GM23248 (cell line): ENCODE results near the gene BRF1. TPM values are rescaled to one million over a fixed set of nuclear protein-coding genes. Genes with fewer than 3 reads are reported as not detected.

ENCODE experiments used
- DNase-seq: peaks from one replicate; pipeline ENCODE4 v3.0.0-alpha.2; 2015
- H2AFZ ChIP-seq: fragments of 200-600 bp; sonication (generic); 2 replicates; pipeline ENCODE4 v1.6.1; 2016; ENCODE audit warnings: antibody characterized with exemption
- H3F3A ChIP-seq: fragments of 200-600 bp; sonication (generic); 2 replicates; pipeline ENCODE4 v1.6.1; 2016; ENCODE audit warnings: mild to moderate bottlenecking, antibody characterized with exemption, mixed run types; ENCODE audit not compliant: insufficient read depth
- H3K27ac ChIP-seq: fragments of 200-600 bp; sonication (generic); 2 replicates; pipeline ENCODE4 v1.5.1; 2016; ENCODE audit warnings: mild to moderate bottlenecking
- H3K27me3 ChIP-seq: fragments of 200-600 bp; sonication (generic); replicated peaks from 2 replicates; pipeline ENCODE4 v1.6.1; 2016; ENCODE audit warnings: mild to moderate bottlenecking; ENCODE audit not compliant: insufficient read depth
- H3K36me3 ChIP-seq: fragments of 200-600 bp; sonication (generic); 2 replicates; pipeline ENCODE4 v1.6.1; 2016; ENCODE audit warnings: low read depth, mild to moderate bottlenecking
- H3K4me1 ChIP-seq: fragments of 200-600 bp; sonication (generic); 2 replicates; pipeline ENCODE4 v1.6.1; 2016; ENCODE audit warnings: mild to moderate bottlenecking; ENCODE audit not compliant: insufficient read depth
- H3K4me2 ChIP-seq: fragments of 200-600 bp; sonication (generic); one replicate; pipeline ENCODE4 v1.6.1; 2016; ENCODE audit warnings: mild to moderate bottlenecking; ENCODE audit not compliant: unreplicated experiment
- H3K4me3 ChIP-seq: fragments of 200-600 bp; sonication (generic); 2 replicates; pipeline ENCODE4 v1.5.1; 2016; ENCODE audit warnings: mild to moderate bottlenecking
- H3K79me2 ChIP-seq: fragments of 200-600 bp; sonication (generic); 2 replicates; pipeline ENCODE4 v1.6.1; 2016; ENCODE audit warnings: mild to moderate bottlenecking; ENCODE audit not compliant: insufficient read depth
- H3K9ac ChIP-seq: fragments of 200-600 bp; sonication (generic); 2 replicates; pipeline ENCODE4 v1.6.1; 2016; ENCODE audit warnings: mild to moderate bottlenecking
- H3K9me2 ChIP-seq: fragments of 200-600 bp; sonication (generic); 2 replicates; pipeline ENCODE4 v1.6.1; 2016; ENCODE audit warnings: mixed run types, mild to moderate bottlenecking, moderate library complexity; ENCODE audit not compliant: insufficient read depth
- H3K9me3 ChIP-seq: fragments of 200-600 bp; sonication (generic); one replicate; pipeline ENCODE4 v1.6.1; 2017; ENCODE audit warnings: low read depth
- H4K20me1 ChIP-seq: fragments of 200-600 bp; sonication (generic); 2 replicates; pipeline ENCODE4 v1.6.0; 2016; ENCODE audit not compliant: insufficient read depth
- EZH2 ChIP-seq: fragments of 200-600 bp; sonication (generic); IDR thresholded peaks from 2 replicates; pipeline ENCODE4 v1.6.1; 2018; ENCODE audit warnings: antibody characterized with exemption, mild to moderate bottlenecking; ENCODE audit not compliant: insufficient read depth, poor library complexity, severe bottlenecking
- EZH2phosphoT487 ChIP-seq: fragments of 200-600 bp; sonication (generic); IDR thresholded peaks from 2 replicates; pipeline ENCODE4 v1.6.1; 2018; ENCODE audit warnings: antibody characterized with exemption, moderate library complexity, mild to moderate bottlenecking, low read depth; ENCODE audit not compliant: insufficient read depth
- WGBS, 2 experiments: methylation state at CpG; one replicate each; pipeline ENCODE4 v1.1.6; 2015 to 2017; ENCODE audit warnings: low lambda C conversion rate in 2 of 2, low coverage in 1 of 2; ENCODE audit errors: missing lambda C conversion rate in 2 of 2; 5-methylcytosine and 5-hydroxymethylcytosine counted together
- in situ Hi-C: fragments of 300-500 bp; cut with MboI; formaldehyde crosslinking; loops from 2 replicates; pipeline ENCODE4 v1.15.0; 2020
- polyA plus RNA-seq: library from polyadenylated mRNA; unstranded; fragments of >200 nt; fragmentation: Nextera tagmentation; extraction: Ambion mirVana; gene quantifications from 2 replicates; pipeline ENCODE4 v1.2.1, GENCODE V29; 2016
- total RNA-seq: library from RNA; depleted of rRNA; stranded (reverse); fragments of >200 nt; shearing (Covaris generic); gene quantifications from 2 replicates; pipeline ENCODE4 v1.2.3, GENCODE V29; 2014

BRF1 gene
- total and polyA plus RNA-seq, 2 experiments from 2014 or later = 10.5 to 27.0 TPM

DNA sequence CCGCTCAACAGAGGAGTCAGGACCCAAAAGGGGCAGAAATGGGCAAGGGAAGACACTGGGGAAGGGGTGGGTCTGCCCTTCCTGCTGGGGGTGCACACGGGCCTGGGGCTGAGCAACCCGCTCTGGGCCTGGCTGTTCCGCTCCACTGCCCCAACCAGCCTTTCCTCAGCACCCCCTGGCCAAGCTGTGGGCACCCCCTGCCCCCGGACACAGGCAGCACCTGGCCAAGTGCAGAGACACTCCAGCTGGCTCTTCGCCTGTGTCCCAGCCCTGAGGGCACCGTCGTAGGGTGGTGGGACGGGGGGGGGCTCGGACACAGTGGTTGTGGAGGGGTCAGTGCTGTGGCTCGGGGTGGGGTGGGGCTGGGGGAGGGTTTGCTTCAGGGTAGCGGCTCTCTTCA is 24.1 kb upstream of the BRF1 start:
- Histone ChIP-seq H3K36me3 (no peaks in the 10 kb centered on the region), H3K4me3 (no peak overlapping the region), H3K9ac (no peak overlapping the region), H3K79me2 (peaks cover 57% of the 10 kb centered on the region), H3K4me2 (no peak overlapping the region), H3K4me1 (no peaks in the 10 kb centered on the region), H2AFZ (no peak overlapping the region), H3K9me3 (no peaks in the 10 kb centered on the region), H3K27me3 (no peaks in the 10 kb centered on the region), H3F3A (no peaks in the 10 kb centered on the region), H3K9me2 (no peaks in the 10 kb centered on the region), H3K27ac (no peak overlapping the region), H4K20me1 (no peaks in the 10 kb centered on the region)
- WGBS, 2 experiments = 73 to 74% methylated on average over 10 to 12 of the region's 12 CpGs
- no peak for DNase-seq
- in situ Hi-C loops = no loop called here
- TF ChIP-seq EZH2 (no peak), EZH2phosphoT487 (no peak)

DNA sequence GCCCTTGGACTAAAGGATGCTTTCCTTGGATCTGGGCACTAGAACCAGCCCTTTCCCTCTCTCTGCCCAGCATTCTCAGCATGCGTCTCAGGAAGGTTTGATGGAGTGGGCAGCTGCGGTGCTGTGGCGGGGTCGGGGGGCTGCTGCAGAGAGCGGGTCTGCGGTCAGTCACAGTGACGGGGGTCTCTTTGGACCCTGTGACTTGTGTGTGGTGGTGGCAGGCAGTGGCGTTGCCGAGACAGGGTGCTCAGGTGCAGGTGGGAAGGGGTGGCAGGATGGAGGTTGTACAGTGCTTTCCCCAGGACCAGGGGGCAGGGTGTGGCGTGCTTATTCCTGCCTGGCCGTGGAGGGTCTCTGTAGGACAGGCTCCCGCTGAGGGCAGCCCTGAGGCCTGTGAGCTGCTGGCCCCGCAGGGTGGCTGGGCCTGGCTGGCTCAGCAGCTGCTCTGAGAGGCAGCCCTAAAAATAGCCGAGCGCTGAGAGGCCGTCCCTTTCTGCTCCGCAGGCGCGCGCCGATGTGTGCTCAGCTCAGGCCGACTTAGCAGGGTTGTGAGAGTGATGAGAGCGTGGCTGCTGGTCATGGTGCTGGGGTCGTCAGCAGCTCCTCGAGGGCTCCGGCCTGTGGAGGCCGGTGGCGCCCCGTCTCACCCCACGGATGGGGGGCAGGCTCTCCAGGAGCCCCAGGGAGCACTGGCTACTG is 23.4 kb upstream of the BRF1 start:
- Histone ChIP-seq H3K9me2 (no peaks in the 10 kb centered on the region), H3K9ac (no peak overlapping the region), H3K27me3 (no peaks in the 10 kb centered on the region), H3K9me3 (no peaks in the 10 kb centered on the region), H3K79me2 (peaks cover 63% of the 10 kb centered on the region), H3K4me3 (no peak overlapping the region), H3F3A (no peaks in the 10 kb centered on the region), H3K27ac (no peak overlapping the region), H2AFZ (no peak overlapping the region), H4K20me1 (no peaks in the 10 kb centered on the region), H3K4me1 (no peaks in the 10 kb centered on the region), H3K36me3 (no peaks in the 10 kb centered on the region), H3K4me2 (no peak overlapping the region)
- TF ChIP-seq EZH2phosphoT487 (no peak), EZH2 (no peak)
- no peak for DNase-seq
- WGBS, 2 experiments = 92 to 94% methylated on average over 30 of the region's 30 CpGs
- in situ Hi-C loops = no loop called here

DNA sequence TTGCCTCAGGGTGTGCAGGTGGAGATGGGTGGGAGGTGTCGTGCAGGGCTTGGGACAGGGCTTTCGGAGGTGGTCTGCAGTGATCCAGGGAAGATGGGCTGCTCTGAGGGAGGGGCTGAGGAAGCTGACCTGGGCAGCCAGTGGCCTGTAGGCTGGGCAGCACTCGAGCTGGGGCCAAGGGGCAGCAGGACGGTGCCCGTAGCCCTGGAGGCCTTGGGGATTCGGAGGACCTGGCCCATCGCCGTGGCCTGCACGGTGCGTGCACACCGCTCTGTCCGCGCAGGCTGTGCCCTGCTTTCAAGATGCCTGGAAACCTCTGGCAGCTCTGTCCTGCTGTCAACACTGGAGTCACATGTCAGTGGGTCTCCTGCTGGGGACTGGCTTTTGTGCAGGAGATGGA is 22.9 kb upstream of the BRF1 start:
- no peaks in the 10 kb centered on the region for H3K4me1 ChIP-seq
- no peak overlapping the region for H3K9ac ChIP-seq
- no peaks in the 10 kb centered on the region for H4K20me1 ChIP-seq
- no peaks in the 10 kb centered on the region for H3K9me3 ChIP-seq
- no peak overlapping the region for H3K4me3 ChIP-seq
- TF ChIP-seq EZH2 = no peak
- TF ChIP-seq EZH2phosphoT487 = no peak
- no peaks in the 10 kb centered on the region for H3K9me2 ChIP-seq
- H3K27me3 ChIP-seq = no peaks in the 10 kb centered on the region
- no peak overlapping the region for H2AFZ ChIP-seq
- no peak for DNase-seq
- H3F3A ChIP-seq = no peaks in the 10 kb centered on the region
- no peaks in the 10 kb centered on the region for H3K36me3 ChIP-seq
- peaks cover 69% of the 10 kb centered on the region for H3K79me2 ChIP-seq
- in situ Hi-C loops = no loop called here
- WGBS, 2 experiments = 90 to 94% methylated on average over 13 of the region's 13 CpGs
- H3K4me2 ChIP-seq = no peak overlapping the region
- no peak overlapping the region for H3K27ac ChIP-seq

DNA sequence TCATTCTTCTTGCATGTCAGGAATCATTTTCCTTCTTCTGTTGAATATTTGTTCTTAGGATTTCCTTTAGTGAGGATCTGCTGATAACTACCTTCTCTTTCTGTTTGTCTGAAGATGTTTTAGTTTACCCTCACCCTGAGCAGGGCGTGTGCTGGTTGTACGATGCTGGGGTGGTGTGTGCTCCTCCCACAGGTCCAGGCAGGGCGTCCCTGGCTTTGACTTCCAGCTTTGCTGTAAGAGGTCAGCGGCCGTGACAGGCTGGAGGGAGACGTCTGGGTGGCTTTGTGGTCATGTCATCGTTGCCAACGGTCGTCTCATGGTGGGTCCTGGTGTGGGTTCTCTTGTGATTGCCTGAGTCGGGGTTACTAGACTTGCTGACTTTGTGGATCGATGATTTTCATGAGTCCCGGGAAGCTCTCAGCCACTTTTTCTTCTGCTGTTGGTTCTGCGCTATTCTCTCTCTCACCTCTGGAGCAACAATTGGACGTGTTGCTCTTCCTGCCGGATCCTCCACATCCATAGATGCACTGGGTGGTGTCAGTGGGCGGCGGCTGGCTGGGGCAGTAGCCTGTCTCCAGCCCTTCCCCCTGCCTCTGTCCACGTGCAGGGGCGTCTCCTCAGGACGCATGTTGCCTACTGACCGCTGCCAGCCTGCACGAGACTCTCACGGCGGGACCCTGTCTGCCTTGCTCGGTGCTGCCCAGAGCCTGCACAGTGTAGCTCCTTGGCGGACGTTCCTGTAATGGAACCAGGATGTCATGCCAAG is 22.2 kb upstream of the BRF1 start:
- Histone ChIP-seq H3K9me2 (no peaks in the 10 kb centered on the region), H2AFZ (no peak overlapping the region), H4K20me1 (no peaks in the 10 kb centered on the region), H3K4me1 (peaks cover 2% of the 10 kb centered on the region), H3K27me3 (no peaks in the 10 kb centered on the region), H3K79me2 (peaks cover 74% of the 10 kb centered on the region), H3K9ac (no peak overlapping the region), H3K27ac (no peak overlapping the region), H3K36me3 (no peaks in the 10 kb centered on the region), H3K4me2 (no peak overlapping the region), H3F3A (peaks cover 3% of the 10 kb centered on the region; the same call in 1 of the 2 replicates), H3K9me3 (no peaks in the 10 kb centered on the region), H3K4me3 (no peak overlapping the region)
- 76 to 79% methylated on average over 27 of the region's 27 CpGs for WGBS, 2 experiments
- no peak for TF ChIP-seq EZH2phosphoT487
- DNase-seq = no peak
- in situ Hi-C loops = no loop called here
